ENCODE measurements around the gene SLC22A5.

- TF ChIP-seq EP300 (IDR thresholded peaks at IDR 0.05) (no peak), POLR2A (IDR thresholded peaks at IDR 0.05; ENCODE audit: low read length) (no peak), ZNF302 (CRISPR knock-in tag; IDR thresholded peaks at IDR 0.05) (no peak), CTCF (IDR thresholded peaks at IDR 0.05) (no peak), RCOR1 (IDR thresholded peaks at IDR 0.05; ENCODE audit: low read depth, low read length) (no peak), SMC3 (IDR thresholded peaks at IDR 0.05) (no peak), RNF2 (IDR thresholded peaks at IDR 0.05; ENCODE audit: borderline replicate concordance, low read depth) (no peak), RAD21 (conservative IDR thresholded peaks at IDR 0.05 in 1 of 2, IDR thresholded peaks at IDR 0.05 in 1 of 2) (no peak), NR3C1 (IDR thresholded peaks at IDR 0.05) (no peak), MAX (IDR thresholded peaks at IDR 0.05) (no peak), FOSL2 (IDR thresholded peaks at IDR 0.05) (no peak), FOSL2 (CRISPR knock-in tag; IDR thresholded peaks at IDR 0.05) (no peak), EHMT2 (IDR thresholded peaks at IDR 0.05; ENCODE audit: low read depth) (no peak), ELK1 (IDR thresholded peaks at IDR 0.05; ENCODE audit: low read depth, low read length) (no peak), USF2 (IDR thresholded peaks at IDR 0.05) (no peak)
Observed at GRCh38 chr5:132342291-132343180, 27.0 kb upstream of the SLC22A5 start.
